NCI-H345 (cell line): Measurements from ENCODE around the gene TMEM62.
A peak's percentile ranks its signal among the peaks of the same experiment; 100 is the strongest.
"Not testable (repeated sequence)": the region's sequence is repeated elsewhere in the genome, so short reads cannot be mapped to it uniquely, and the experiment has no call there.

Source experiments
- DNase-seq: peaks from one replicate; lab custom pipeline; 2025; lab: John Stamatoyannopoulos, UW

The TMEM62 gene

GRCh38 chr15:43177147-43177546 lies 43.8 kb downstream of the TMEM62 start:
- not testable (repeated sequence) for DNase-seq

- DNase-seq: no peak
Measured at GRCh38 chr15:43183270-43183669, 49.9 kb downstream of the TMEM62 start.

GRCh38 chr15:43184407-43185124 lies 51.2 kb downstream of the TMEM62 start:
- no peak for DNase-seq

- peak; percentile 86 for DNase-seq
Measured at GRCh38 chr15:43185157-43186002, 52.0 kb downstream of the TMEM62 start, which contains the start of gene CCNDBP1. CCNDBP1 (plus strand) TSS chr15:43185403; CDS start chr15:43185499, 96 bp downstream.

- DNase-seq: no peak
Measured at GRCh38 chr15:43186003-43186353, 52.6 kb downstream of the TMEM62 start.

- DNase-seq: peak; percentile 17
Measured at GRCh38 chr15:43187544-43188155, 54.3 kb downstream of the TMEM62 start.

- no peak for DNase-seq
Measured at GRCh38 chr15:43189296-43189695, 55.9 kb downstream of the TMEM62 start.

GRCh38 chr15:43190178-43190577 lies 56.8 kb downstream of the TMEM62 start:
- DNase-seq: no peak

GRCh38 chr15:43193710-43194109 lies 60.3 kb downstream of the TMEM62 start:
- no peak for DNase-seq

GRCh38 chr15:43194795-43195194 lies 61.4 kb downstream of the TMEM62 start:
- no peak for DNase-seq

- DNase-seq: no peak
Measured at GRCh38 chr15:43196760-43197548, 63.6 kb downstream of the TMEM62 start.

GRCh38 chr15:43197773-43198172 lies 64.4 kb downstream of the TMEM62 start:
- not testable (repeated sequence) for DNase-seq

- DNase-seq: not testable (repeated sequence)
Measured at GRCh38 chr15:43198556-43198955, 65.2 kb downstream of the TMEM62 start.

- DNase-seq: no peak
Measured at GRCh38 chr15:43198992-43199391, 65.6 kb downstream of the TMEM62 start.

- no peak for DNase-seq
Measured at GRCh38 chr15:43199945-43200488, 66.6 kb downstream of the TMEM62 start.

- peak; percentile 3 for DNase-seq
Measured at GRCh38 chr15:43204016-43204901, 70.9 kb downstream of the TMEM62 start.

GRCh38 chr15:43206054-43206453 lies 72.7 kb downstream of the TMEM62 start:
- DNase-seq: no peak

- DNase-seq: no peak
Measured at GRCh38 chr15:43207024-43207423, 73.6 kb downstream of the TMEM62 start.

GRCh38 chr15:43208052-43209002 lies 74.9 kb downstream of the TMEM62 start:
- no peak for DNase-seq
